ENCODE results near the gene IFI27. TPM values are rescaled to one million over a fixed set of nuclear protein-coding genes. Genes with fewer than 3 reads are reported as not detected.

The IFI27 gene
- total RNA-seq, 1 donor from 2014 or later: 3.8 TPM

- TF ChIP-seq CTCF (IDR thresholded peaks at IDR 0.05; ENCODE audit: unreplicated experiment): no peak
- no peak overlapping the region for H3K4me3 Mint-ChIP-seq (ENCODE audit: unreplicated experiment)
- no peaks in the 10 kb centered on the region for H3K9me3 Mint-ChIP-seq (ENCODE audit: unreplicated experiment)
- H3K36me3 Mint-ChIP-seq (ENCODE audit: low read depth, unreplicated experiment): no peaks in the 10 kb centered on the region
- H3K4me1 Mint-ChIP-seq (ENCODE audit: unreplicated experiment): peaks cover 5% of the 10 kb centered on the region
- no peak overlapping the region for H3K27ac Mint-ChIP-seq (ENCODE audit: unreplicated experiment)
- H3K27me3 Mint-ChIP-seq (ENCODE audit: unreplicated experiment): peaks cover 4% of the 10 kb centered on the region
- no peak for DNase-seq (ENCODE audit: low spot score)
These were observed 53.3 kb downstream of the IFI27 start for GRCh38 chr14:94163796-94164195.

GRCh38 chr14:94164685-94165431 lies 54.3 kb downstream of the IFI27 start:
- no peak overlapping the region for H3K4me3 Mint-ChIP-seq (ENCODE audit: unreplicated experiment)
- no peak for DNase-seq (ENCODE audit: low spot score)

GRCh38 chr14:94165744-94166143 lies 55.2 kb downstream of the IFI27 start:
- H3K36me3 Mint-ChIP-seq (ENCODE audit: low read depth, unreplicated experiment): no peaks in the 10 kb centered on the region
- no peak overlapping the region for H3K4me3 Mint-ChIP-seq (ENCODE audit: unreplicated experiment)
- TF ChIP-seq CTCF (IDR thresholded peaks at IDR 0.05; ENCODE audit: unreplicated experiment): no peak
- no peak overlapping the region for H3K27ac Mint-ChIP-seq (ENCODE audit: unreplicated experiment)
- peaks cover under 1% of the 10 kb centered on the region for H3K4me1 Mint-ChIP-seq (ENCODE audit: unreplicated experiment)
- H3K9me3 Mint-ChIP-seq (ENCODE audit: unreplicated experiment): no peaks in the 10 kb centered on the region
- peaks cover 4% of the 10 kb centered on the region for H3K27me3 Mint-ChIP-seq (ENCODE audit: unreplicated experiment)
- no peak for DNase-seq (ENCODE audit: low spot score)

More at GRCh38 chr14:94164685-94165431, 54.3 kb downstream of the IFI27 start:
- Mint-ChIP-seq H3K36me3 (ENCODE audit: low read depth, unreplicated experiment) (no peaks in the 10 kb centered on the region), H3K9me3 (ENCODE audit: unreplicated experiment) (no peaks in the 10 kb centered on the region), H3K27ac (ENCODE audit: unreplicated experiment) (peak overlapping the region; percentile 37), H3K4me1 (ENCODE audit: unreplicated experiment) (peaks cover 5% of the 10 kb centered on the region), H3K27me3 (ENCODE audit: unreplicated experiment) (peaks cover 4% of the 10 kb centered on the region)
- no peak for TF ChIP-seq CTCF (IDR thresholded peaks at IDR 0.05; ENCODE audit: unreplicated experiment)

Other genes starting within 250 kb of the IFI27 start
- gene FAM181A, start 183.4 kb upstream of the IFI27 start, total RNA-seq (ENCODE audit: unreplicated experiment): not detected
- not detected for gene ASB2, start 134.2 kb upstream of the IFI27 start, total RNA-seq (ENCODE audit: unreplicated experiment)
- not detected for gene CCDC197, start 113.4 kb upstream of the IFI27 start, total RNA-seq (ENCODE audit: unreplicated experiment)
- 2.3 TPM for gene OTUB2, start 84.4 kb upstream of the IFI27 start, total RNA-seq (ENCODE audit: unreplicated experiment)
- 89.6 TPM for gene DDX24, start 29.5 kb upstream of the IFI27 start, total RNA-seq (ENCODE audit: unreplicated experiment)
- 33.5 TPM for gene IFI27L1, start 29.4 kb upstream of the IFI27 start, total RNA-seq (ENCODE audit: unreplicated experiment)
- 23.7 TPM for gene IFI27L2, start 18.9 kb downstream of the IFI27 start, total RNA-seq (ENCODE audit: unreplicated experiment)
- gene PPP4R4, start 63.6 kb downstream of the IFI27 start, total RNA-seq (ENCODE audit: unreplicated experiment): 0.18 TPM
- not detected for gene SERPINA10, start 182.5 kb downstream of the IFI27 start, total RNA-seq (ENCODE audit: unreplicated experiment)
- not detected for gene SERPINA6, start 212.6 kb downstream of the IFI27 start, total RNA-seq (ENCODE audit: unreplicated experiment)